ENCODE data around the gene STYX.

DNA sequence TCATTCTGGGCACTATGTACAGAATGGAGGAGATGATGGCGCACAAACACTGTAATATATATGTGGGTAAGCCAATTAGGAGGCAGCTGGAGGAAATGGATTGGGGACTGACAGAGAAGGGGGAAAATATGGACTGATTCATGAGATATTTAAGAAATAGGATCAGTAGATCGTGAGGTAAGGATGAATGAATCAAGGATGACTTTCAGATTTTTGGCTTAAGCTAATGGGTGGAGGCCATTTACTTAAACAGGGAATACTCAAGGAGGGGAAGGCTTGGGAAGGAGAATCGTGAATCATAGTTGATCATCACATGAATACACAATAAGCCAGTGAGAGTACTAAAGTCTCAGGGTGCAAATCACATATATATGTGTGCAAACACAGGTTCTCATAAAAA is 72.6 kb downstream of the STYX start:
- no peak for TF ChIP-seq ZNF114 (CRISPR knock-in tag; IDR thresholded peaks at IDR 0.05)
- no peak for TF ChIP-seq REST (IDR thresholded peaks at IDR 0.05; ENCODE audit: unreplicated experiment)
- TF ChIP-seq, protein P1, sequence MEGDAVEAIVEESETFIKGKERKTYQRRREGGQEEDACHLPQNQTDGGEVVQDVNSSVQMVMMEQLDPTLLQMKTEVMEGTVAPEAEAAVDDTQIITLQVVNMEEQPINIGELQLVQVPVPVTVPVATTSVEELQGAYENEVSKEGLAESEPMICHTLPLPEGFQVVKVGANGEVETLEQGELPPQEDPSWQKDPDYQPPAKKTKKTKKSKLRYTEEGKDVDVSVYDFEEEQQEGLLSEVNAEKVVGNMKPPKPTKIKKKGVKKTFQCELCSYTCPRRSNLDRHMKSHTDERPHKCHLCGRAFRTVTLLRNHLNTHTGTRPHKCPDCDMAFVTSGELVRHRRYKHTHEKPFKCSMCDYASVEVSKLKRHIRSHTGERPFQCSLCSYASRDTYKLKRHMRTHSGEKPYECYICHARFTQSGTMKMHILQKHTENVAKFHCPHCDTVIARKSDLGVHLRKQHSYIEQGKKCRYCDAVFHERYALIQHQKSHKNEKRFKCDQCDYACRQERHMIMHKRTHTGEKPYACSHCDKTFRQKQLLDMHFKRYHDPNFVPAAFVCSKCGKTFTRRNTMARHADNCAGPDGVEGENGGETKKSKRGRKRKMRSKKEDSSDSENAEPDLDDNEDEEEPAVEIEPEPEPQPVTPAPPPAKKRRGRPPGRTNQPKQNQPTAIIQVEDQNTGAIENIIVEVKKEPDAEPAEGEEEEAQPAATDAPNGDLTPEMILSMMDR (conservative IDR thresholded peaks at IDR 0.05; ENCODE audit: low read depth in 2 of 2): no peak
- TF ChIP-seq POLR2AphosphoS5 (IDR thresholded peaks at IDR 0.05; ENCODE audit: low read depth): no peak
- TF ChIP-seq, protein P2, sequence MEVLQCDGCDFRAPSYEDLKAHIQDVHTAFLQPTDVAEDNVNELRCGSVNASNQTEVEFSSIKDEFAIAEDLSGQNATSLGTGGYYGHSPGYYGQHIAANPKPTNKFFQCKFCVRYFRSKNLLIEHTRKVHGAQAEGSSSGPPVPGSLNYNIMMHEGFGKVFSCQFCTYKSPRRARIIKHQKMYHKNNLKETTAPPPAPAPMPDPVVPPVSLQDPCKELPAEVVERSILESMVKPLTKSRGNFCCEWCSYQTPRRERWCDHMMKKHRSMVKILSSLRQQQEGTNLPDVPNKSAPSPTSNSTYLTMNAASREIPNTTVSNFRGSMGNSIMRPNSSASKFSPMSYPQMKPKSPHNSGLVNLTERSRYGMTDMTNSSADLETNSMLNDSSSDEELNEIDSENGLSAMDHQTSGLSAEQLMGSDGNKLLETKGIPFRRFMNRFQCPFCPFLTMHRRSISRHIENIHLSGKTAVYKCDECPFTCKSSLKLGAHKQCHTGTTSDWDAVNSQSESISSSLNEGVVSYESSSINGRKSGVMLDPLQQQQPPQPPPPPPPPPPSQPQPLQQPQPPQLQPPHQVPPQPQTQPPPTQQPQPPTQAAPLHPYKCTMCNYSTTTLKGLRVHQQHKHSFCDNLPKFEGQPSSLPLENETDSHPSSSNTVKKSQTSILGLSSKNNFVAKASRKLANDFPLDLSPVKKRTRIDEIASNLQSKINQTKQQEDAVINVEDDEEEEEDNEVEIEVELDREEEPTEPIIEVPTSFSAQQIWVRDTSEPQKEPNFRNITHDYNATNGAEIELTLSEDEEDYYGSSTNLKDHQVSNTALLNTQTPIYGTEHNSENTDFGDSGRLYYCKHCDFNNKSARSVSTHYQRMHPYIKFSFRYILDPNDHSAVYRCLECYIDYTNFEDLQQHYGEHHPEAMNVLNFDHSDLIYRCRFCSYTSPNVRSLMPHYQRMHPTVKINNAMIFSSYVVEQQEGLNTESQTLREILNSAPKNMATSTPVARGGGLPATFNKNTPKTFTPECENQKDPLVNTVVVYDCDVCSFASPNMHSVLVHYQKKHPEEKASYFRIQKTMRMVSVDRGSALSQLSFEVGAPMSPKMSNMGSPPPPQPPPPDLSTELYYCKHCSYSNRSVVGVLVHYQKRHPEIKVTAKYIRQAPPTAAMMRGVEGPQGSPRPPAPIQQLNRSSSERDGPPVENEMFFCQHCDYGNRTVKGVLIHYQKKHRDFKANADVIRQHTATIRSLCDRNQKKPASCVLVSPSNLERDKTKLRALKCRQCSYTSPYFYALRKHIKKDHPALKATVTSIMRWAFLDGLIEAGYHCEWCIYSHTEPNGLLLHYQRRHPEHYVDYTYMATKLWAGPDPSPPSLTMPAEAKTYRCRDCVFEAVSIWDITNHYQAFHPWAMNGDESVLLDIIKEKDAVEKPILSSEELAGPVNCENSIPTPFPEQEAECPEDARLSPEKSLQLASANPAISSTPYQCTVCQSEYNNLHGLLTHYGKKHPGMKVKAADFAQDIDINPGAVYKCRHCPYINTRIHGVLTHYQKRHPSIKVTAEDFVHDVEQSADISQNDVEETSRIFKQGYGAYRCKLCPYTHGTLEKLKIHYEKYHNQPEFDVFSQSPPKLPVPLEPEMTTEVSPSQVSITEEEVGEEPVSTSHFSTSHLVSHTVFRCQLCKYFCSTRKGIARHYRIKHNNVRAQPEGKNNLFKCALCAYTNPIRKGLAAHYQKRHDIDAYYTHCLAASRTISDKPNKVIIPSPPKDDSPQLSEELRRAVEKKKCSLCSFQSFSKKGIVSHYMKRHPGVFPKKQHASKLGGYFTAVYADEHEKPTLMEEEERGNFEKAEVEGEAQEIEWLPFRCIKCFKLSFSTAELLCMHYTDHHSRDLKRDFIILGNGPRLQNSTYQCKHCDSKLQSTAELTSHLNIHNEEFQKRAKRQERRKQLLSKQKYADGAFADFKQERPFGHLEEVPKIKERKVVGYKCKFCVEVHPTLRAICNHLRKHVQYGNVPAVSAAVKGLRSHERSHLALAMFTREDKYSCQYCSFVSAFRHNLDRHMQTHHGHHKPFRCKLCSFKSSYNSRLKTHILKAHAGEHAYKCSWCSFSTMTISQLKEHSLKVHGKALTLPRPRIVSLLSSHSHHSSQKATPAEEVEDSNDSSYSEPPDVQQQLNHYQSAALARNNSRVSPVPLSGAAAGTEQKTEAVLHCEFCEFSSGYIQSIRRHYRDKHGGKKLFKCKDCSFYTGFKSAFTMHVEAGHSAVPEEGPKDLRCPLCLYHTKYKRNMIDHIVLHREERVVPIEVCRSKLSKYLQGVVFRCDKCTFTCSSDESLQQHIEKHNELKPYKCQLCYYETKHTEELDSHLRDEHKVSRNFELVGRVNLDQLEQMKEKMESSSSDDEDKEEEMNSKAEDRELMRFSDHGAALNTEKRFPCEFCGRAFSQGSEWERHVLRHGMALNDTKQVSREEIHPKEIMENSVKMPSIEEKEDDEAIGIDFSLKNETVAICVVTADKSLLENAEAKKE (CRISPR knock-in tag; IDR thresholded peaks at IDR 0.05): no peak
- TF ChIP-seq EZH2 (IDR thresholded peaks at IDR 0.05; ENCODE audit: low read depth, unreplicated experiment): no peak
- TF ChIP-seq EZH2phosphoT487 (IDR thresholded peaks at IDR 0.05; ENCODE audit: unreplicated experiment): no peak
- no peak for TF ChIP-seq CREB1 (CRISPR knock-in tag; IDR thresholded peaks at IDR 0.05; ENCODE audit: low read depth)
- TF ChIP-seq JUNB (IDR thresholded peaks at IDR 0.05; ENCODE audit: unreplicated experiment): no peak

Measured in GM23338 (cell line).